HT1080 (cell line): ENCODE results near the gene AVPR2. TPM values are rescaled to one million over a fixed set of nuclear protein-coding genes. Genes with fewer than 3 reads are reported as not detected.

Experiments used
- DNase-seq: peaks from one replicate; pipeline ENCODE4 v3.0.0-alpha.2; 2015; ENCODE audit warnings: low read depth
- total RNA-seq: library from RNA; depleted of rRNA; stranded (reverse); fragments of >200 nt; shearing (Covaris generic); gene quantifications from 2 replicates; pipeline ENCODE4 v1.2.3, GENCODE V29; 2014

AVPR2 gene
- total RNA-seq, 1 experiment from 2014 or later: not detected

- DNase-seq: no peak
These were observed 19.9 kb upstream of the AVPR2 start for GRCh38 chrX:153884590-153884989.

- no peak for DNase-seq
These were observed 19.2 kb upstream of the AVPR2 start for GRCh38 chrX:153885208-153885787.

GRCh38 chrX:153885968-153886903 is 18.2 kb upstream of the AVPR2 start, which contains the start of gene L1CAM:
Gene L1CAM (minus strand): TSS chrX:153886173. CDS start chrX:153875836, 10,337 bp downstream.
- DNase-seq: no peak

- DNase-seq: no peak
These were observed 17.6 kb upstream of the AVPR2 start for GRCh38 chrX:153886915-153887314.

GRCh38 chrX:153887385-153887784 is 17.1 kb upstream of the AVPR2 start:
- no peak for DNase-seq

- no peak for DNase-seq
These were observed 16.1 kb upstream of the AVPR2 start for GRCh38 chrX:153888344-153888743.

- DNase-seq: no peak
These were observed 15.3 kb upstream of the AVPR2 start for GRCh38 chrX:153889123-153889522.

- no peak for DNase-seq
These were observed 6.6 kb upstream of the AVPR2 start for GRCh38 chrX:153897899-153898298.

GRCh38 chrX:153900831-153901752 is 3.4 kb upstream of the AVPR2 start:
- DNase-seq: peak; percentile 89

- no peak for DNase-seq
These were observed 2.7 kb upstream of the AVPR2 start for GRCh38 chrX:153901753-153902140.

- peak; percentile 58 for DNase-seq
These were observed 2.1 kb upstream of the AVPR2 start for GRCh38 chrX:153902385-153902784.

- no peak for DNase-seq
These were observed 1.1 kb upstream of the AVPR2 start for GRCh38 chrX:153903238-153903980.

GRCh38 chrX:153905481-153906095 is 1.1 kb downstream of the AVPR2 start:
- DNase-seq: no peak

- no peak for DNase-seq
These were observed 1.8 kb downstream of the AVPR2 start for GRCh38 chrX:153906126-153906917.

GRCh38 chrX:153907456-153907855 is 3.0 kb downstream of the AVPR2 start:
- no peak for DNase-seq

GRCh38 chrX:153908219-153908860 is 3.9 kb downstream of the AVPR2 start:
- no peak for DNase-seq

GRCh38 chrX:153909024-153909979 is 4.8 kb downstream of the AVPR2 start:
- no peak for DNase-seq

GRCh38 chrX:153909980-153910360 is 5.5 kb downstream of the AVPR2 start:
- no peak for DNase-seq
